ENCODE data around the gene RIMBP2.

The RIMBP2 gene

DNA sequence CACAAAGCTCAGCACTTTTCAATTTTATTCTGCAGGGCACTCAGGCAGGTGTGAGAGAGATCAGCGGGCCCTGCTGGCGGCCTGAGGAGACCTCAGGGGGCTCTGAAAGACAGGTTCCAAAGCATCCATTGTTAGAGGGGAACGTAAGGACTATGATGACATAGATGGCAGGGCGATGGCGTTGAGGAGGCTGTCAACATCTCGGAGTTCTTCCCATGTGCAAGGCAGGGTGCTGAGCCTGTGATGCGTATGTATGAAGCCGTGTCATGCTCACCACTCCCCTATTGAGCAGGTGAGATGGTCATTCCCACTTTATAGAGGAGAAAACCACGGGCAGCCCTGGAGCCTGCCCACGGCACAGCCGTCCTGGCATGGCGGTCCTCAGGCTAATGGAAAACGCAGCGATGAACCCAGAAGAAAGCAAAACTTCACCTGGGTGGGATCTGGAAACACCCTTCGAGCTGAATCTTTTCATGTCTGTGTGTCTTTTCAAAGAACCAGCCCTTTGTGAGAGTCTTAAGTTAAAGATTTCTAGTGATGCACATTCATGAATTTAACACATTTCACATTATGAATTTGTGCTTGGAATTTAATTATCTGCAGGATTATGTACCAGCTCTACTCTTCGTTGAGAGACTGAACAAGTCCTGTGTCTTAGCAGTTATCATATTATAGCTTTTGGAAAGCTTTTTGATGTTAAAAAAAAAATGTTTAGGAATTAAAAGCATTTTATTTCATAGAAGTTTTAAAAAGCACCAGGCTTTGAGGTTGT is 64.7 kb downstream of the RIMBP2 start:
- Histone ChIP-seq H3K27me3 (ENCODE audit: insufficient read depth, low read length) (0 out of 2 replicates have a peak, but pooled peaks cover 12% of the 10 kb centered on the region), H3K9ac (ENCODE audit: low read length) (no peak overlapping the region), H3K9me2 (ENCODE audit: low read depth, low read length) (no peaks in the 10 kb centered on the region), H3F3A (ENCODE audit: insufficient read depth, low read length) (no peaks in the 10 kb centered on the region), H3K27ac (ENCODE audit: low read depth, low read length, poor library complexity, severe bottlenecking) (no peak overlapping the region), H4K20me1 (ENCODE audit: insufficient read depth, low read length) (no peaks in the 10 kb centered on the region), H3K79me2 (ENCODE audit: insufficient read depth, low read length) (no peaks in the 10 kb centered on the region), H2AFZ (ENCODE audit: low read length) (no peak overlapping the region), H3K4me2 (ENCODE audit: low read length) (no peak overlapping the region), H3K4me1 (ENCODE audit: insufficient read depth, low read length, severe bottlenecking) (no peaks in the 10 kb centered on the region), H3K4me3 (ENCODE audit: low read depth, low read length, poor library complexity, severe bottlenecking) (no peak overlapping the region), H3K36me3 (ENCODE audit: insufficient read depth, low read length) (no peaks in the 10 kb centered on the region), H3K9me3 (ENCODE audit: low read length) (no peaks in the 10 kb centered on the region)
- TF ChIP-seq, protein P1, sequence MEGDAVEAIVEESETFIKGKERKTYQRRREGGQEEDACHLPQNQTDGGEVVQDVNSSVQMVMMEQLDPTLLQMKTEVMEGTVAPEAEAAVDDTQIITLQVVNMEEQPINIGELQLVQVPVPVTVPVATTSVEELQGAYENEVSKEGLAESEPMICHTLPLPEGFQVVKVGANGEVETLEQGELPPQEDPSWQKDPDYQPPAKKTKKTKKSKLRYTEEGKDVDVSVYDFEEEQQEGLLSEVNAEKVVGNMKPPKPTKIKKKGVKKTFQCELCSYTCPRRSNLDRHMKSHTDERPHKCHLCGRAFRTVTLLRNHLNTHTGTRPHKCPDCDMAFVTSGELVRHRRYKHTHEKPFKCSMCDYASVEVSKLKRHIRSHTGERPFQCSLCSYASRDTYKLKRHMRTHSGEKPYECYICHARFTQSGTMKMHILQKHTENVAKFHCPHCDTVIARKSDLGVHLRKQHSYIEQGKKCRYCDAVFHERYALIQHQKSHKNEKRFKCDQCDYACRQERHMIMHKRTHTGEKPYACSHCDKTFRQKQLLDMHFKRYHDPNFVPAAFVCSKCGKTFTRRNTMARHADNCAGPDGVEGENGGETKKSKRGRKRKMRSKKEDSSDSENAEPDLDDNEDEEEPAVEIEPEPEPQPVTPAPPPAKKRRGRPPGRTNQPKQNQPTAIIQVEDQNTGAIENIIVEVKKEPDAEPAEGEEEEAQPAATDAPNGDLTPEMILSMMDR (IDR thresholded peaks at IDR 0.05; ENCODE audit: low read length), result no peak
- TF ChIP-seq EZH2 (IDR thresholded peaks at IDR 0.05; ENCODE audit: borderline replicate concordance, low read length), result no peak

DNA sequence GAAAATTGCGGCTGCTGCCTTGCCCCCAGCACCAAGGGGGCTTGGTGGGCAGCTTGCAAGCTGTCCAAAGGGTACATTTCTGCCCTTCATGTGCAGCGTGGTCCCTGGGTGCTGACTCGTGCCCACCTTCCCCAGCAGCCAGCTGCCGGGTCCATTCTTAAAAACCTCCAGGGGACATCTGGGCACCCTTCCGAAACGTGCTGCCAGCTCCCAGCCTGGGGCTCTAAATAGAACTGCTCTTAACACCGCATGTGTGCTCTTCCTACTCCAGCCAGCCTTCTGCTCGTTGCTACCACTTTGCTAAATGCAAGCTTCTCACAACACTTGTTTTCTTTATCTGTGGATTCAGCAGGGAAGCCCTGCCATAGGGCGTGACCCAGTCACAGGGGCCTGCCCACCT is 66.0 kb downstream of the RIMBP2 start:
- Histone ChIP-seq H3K27me3 (ENCODE audit: insufficient read depth, low read length) (0 out of 2 replicates have a peak, but pooled peaks cover 7% of the 10 kb centered on the region), H3K4me2 (ENCODE audit: low read length) (no peak overlapping the region), H3K36me3 (ENCODE audit: insufficient read depth, low read length) (no peaks in the 10 kb centered on the region), H3K9me3 (ENCODE audit: low read length) (no peaks in the 10 kb centered on the region), H3K4me1 (ENCODE audit: insufficient read depth, low read length, severe bottlenecking) (no peaks in the 10 kb centered on the region), H3K27ac (ENCODE audit: low read depth, low read length, poor library complexity, severe bottlenecking) (no peak overlapping the region), H4K20me1 (ENCODE audit: insufficient read depth, low read length) (no peaks in the 10 kb centered on the region), H3K4me3 (ENCODE audit: low read depth, low read length, poor library complexity, severe bottlenecking) (no peak overlapping the region), H3K79me2 (ENCODE audit: insufficient read depth, low read length) (no peaks in the 10 kb centered on the region), H3K9me2 (ENCODE audit: low read depth, low read length) (no peaks in the 10 kb centered on the region), H3K9ac (ENCODE audit: low read length) (no peak overlapping the region), H2AFZ (ENCODE audit: low read length) (no peak overlapping the region), H3F3A (ENCODE audit: insufficient read depth, low read length) (no peaks in the 10 kb centered on the region)
- TF ChIP-seq EZH2 (IDR thresholded peaks at IDR 0.05; ENCODE audit: borderline replicate concordance, low read length), result no peak
- TF ChIP-seq, protein P1 (IDR thresholded peaks at IDR 0.05; ENCODE audit: low read length), result no peak

DNA sequence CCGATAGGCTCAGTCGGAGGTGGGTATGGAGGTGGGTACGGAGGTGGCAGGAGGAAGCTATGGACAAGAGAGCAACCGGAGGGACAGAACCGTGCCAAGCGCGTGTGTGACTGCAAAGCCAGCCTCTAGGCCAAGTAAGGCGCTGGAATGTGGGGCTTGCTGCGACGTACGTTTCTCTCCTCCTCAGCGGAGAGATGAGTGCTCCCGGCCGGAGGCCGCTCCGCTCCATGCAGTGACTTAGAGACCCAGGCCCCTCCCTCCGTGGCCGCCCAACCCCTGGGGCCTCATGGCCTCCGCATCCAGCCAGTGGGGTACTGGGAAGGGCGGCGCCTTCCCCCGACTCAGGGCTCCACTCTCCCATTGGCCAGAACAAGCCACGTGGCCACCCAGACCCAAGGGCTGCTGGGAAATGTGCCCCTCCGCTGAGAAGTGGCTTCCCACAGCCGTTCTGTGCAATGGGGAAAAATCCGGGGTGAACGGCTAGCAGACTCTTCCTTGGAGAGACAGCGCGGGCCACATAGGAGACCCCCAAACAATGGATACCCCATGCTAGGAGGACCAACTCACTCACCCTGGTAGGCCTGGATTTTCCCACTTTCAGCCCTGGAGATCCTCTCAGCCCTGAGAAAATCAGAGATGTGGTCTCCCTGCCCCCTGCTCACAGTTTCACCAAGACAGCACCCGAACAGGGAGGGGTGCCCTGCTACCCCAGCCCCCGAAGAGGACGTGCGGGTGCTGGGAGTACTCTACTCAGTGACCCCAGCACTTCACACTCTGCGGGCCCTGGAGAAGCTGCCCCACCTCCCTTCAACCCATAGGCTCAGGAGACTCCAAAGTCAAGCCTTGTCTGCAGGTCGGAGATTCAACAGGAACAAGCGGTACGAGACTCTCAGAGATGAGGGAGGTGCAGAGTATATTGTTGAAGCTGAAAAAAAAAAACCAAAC is 66.7 kb downstream of the RIMBP2 start:
- no peak overlapping the region for H3K27ac ChIP-seq (ENCODE audit: low read depth, low read length, poor library complexity, severe bottlenecking)
- H4K20me1 ChIP-seq (ENCODE audit: insufficient read depth, low read length), result no peaks in the 10 kb centered on the region
- no peaks in the 10 kb centered on the region for H3F3A ChIP-seq (ENCODE audit: insufficient read depth, low read length)
- no peak overlapping the region for H2AFZ ChIP-seq (ENCODE audit: low read length)
- H3K4me3 ChIP-seq (ENCODE audit: low read depth, low read length, poor library complexity, severe bottlenecking), result no peak overlapping the region
- H3K4me1 ChIP-seq (ENCODE audit: insufficient read depth, low read length, severe bottlenecking), result no peaks in the 10 kb centered on the region
- no peak overlapping the region for H3K4me2 ChIP-seq (ENCODE audit: low read length)
- H3K79me2 ChIP-seq (ENCODE audit: insufficient read depth, low read length), result no peaks in the 10 kb centered on the region
- H3K9me3 ChIP-seq (ENCODE audit: low read length), result no peaks in the 10 kb centered on the region
- H3K27me3 ChIP-seq (ENCODE audit: insufficient read depth, low read length), result 0 out of 2 replicates have a peak, but pooled peaks cover 6% of the 10 kb centered on the region
- H3K9ac ChIP-seq (ENCODE audit: low read length), result no peak overlapping the region
- no peaks in the 10 kb centered on the region for H3K36me3 ChIP-seq (ENCODE audit: insufficient read depth, low read length)
- TF ChIP-seq EZH2 (IDR thresholded peaks at IDR 0.05; ENCODE audit: borderline replicate concordance, low read length), result no peak
- TF ChIP-seq, protein P1 (IDR thresholded peaks at IDR 0.05; ENCODE audit: low read length), result no peak
- no peaks in the 10 kb centered on the region for H3K9me2 ChIP-seq (ENCODE audit: low read depth, low read length)
